ENCODE measurements around the gene LRRC46.
A peak's percentile ranks its signal among the peaks of the same experiment; 100 is the strongest.

The LRRC46 gene

DNA sequence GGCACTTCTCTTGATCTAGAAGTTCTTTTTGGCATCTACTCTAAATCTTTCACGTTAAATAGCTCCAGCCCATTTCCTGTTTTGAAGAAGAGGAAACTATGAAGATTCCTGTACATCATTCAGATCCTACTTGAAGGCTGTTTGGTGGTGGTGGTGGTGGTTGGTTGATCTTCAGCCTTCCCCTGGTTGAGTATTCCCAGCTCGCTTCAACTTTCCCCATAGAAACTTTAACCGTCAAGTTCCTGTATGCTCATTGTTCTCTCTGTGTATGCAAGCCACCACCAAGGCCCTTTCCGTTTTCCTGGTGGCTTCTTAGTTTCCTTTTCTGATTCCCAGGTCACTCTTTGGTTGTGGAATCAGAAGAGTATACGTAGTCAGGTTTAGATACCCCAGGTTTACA, 3.3 kb downstream of the LRRC46 start:
- no peak for DNase-seq

GRCh38 chr17:47836601-47837000, 5.1 kb downstream of the LRRC46 start:
- no peak for DNase-seq

- no peak for DNase-seq
Measured at GRCh38 chr17:47837401-47838039, 6.0 kb downstream of the LRRC46 start.

- no peak for DNase-seq
Measured at GRCh38 chr17:47838636-47839035, 7.2 kb downstream of the LRRC46 start.

- no peak for DNase-seq
Measured at GRCh38 chr17:47839071-47839470, 7.6 kb downstream of the LRRC46 start.

GRCh38 chr17:47840001-47840741, 8.7 kb downstream of the LRRC46 start:
- DNase-seq = no peak

- DNase-seq = peak; percentile 95
Measured at GRCh38 chr17:47840742-47841487, 9.4 kb downstream of the LRRC46 start, which contains the start of gene SCRN2. Gene SCRN2 (minus strand): TSS chr17:47841273. CDS start chr17:47840843, 430 bp downstream.

- no peak for DNase-seq
Measured at GRCh38 chr17:47841488-47842291, 10.2 kb downstream of the LRRC46 start.

DNA sequence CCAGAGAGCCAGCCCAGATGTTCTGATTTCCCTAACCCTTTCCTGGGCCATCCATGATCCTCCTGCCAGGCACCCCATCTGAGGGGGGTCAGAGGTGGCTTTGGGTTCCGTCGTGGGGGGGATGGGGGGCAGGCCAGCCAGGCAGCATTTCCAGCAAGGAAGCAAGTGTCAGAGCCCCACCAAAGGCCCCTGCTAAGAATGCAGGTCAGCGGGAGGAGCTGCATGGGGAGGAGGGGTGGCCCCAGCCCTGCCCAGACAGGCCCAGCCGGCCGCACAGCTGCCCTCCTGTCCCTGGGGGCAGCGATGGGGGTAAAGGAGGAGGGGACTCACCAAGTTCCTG, 11.9 kb downstream of the LRRC46 start:
- DNase-seq = no peak

DNA sequence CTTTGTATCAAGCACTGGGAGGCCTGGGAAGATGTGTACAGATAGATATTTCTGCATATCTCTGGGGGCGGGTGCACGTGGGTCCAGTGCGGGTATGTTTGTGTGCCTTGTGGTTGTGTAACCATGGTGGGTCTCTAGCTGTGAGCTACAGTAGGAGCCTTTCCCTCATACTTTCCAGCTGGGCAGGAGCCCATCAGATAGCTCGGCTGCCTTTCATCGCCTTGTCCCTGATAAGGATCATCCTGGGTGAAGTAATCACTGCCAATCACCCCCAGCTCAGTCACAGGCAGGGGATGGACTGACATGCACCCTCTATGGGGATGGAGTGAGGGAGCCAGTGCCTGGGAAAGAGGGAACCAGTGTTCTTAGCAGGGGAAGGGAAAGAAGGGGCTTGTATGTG, 12.8 kb downstream of the LRRC46 start:
- no peak for DNase-seq

GRCh38 chr17:47844814-47845715, 13.6 kb downstream of the LRRC46 start:
- DNase-seq = no peak

- no peak for DNase-seq
Measured at GRCh38 chr17:47845716-47846075, 14.2 kb downstream of the LRRC46 start.

DNA sequence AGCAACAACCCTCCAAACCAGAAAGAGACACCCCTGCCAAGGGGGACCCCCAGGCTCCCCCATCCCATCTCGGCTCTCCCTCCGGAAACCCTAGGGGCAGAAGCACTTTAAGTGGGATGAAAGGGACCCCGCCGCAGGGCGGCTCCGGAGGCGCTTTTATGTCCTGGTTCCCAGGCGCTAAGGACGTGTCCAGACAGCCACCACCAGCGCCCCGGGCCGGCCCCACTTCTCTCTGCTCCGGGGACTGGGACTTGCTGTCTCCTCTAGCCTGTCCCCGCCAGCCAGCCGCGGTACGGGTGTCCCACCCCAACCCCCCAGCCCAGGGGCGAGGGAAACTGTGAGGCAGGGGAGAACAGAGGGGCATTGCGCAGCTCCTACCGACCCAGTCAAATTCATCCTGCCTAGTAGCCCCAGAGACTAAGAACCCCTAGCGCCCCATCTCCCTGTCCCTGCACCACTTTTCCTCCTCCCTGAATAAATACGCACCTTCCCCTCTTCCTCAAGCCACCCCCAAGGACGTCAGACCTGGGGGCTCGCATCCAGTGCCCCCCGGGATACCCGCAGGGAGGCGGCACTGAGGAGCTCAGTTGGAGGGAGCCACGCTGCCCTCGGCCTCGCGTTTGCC, 15.4 kb downstream of the LRRC46 start:
- no peak for DNase-seq

DNA sequence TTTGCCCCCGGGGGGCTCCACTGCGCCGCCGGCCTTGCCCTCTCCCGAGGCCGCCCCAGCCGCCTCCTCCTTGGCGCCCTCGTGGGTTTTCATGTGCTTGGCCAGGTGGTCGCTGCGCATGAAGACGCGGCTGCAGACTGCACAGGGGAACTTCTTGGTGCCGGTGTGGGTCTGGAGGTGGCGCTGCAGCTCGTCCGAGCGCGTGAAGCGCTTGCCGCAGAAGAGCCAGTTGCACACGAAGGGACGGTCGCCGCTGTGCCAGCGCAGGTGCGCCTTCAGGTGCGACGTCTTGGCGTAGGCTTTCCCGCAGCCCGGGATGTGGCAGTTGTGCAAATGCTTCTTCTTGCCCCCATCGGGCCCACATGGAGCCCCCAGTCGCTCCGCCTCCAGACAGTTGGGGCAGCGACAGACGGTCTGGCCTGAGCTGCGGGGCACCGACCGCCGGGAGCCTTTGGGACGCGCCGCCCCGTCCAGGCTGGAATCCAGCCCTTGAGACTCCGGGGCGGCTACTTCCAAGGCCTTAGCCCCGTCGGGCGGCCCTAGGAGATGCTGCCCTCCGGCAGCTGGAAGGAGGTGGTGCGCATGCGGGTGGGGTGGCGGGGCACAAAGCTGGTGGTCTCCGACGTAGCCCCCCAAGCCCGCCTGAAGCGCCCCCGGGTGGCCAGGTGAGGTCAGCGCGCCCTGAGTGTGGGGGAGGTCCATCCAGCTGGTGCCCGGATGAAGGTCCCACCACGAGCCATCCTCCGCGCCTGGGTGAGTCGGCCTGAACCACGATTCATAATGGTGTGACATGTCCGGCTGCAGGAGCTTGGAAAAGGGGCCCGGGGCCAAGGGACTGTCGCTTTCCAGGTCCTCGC, 16.1 kb downstream of the LRRC46 start:
- peak; percentile 30 for DNase-seq

- DNase-seq = no peak
Measured at GRCh38 chr17:47848198-47848513, 16.7 kb downstream of the LRRC46 start.

DNA sequence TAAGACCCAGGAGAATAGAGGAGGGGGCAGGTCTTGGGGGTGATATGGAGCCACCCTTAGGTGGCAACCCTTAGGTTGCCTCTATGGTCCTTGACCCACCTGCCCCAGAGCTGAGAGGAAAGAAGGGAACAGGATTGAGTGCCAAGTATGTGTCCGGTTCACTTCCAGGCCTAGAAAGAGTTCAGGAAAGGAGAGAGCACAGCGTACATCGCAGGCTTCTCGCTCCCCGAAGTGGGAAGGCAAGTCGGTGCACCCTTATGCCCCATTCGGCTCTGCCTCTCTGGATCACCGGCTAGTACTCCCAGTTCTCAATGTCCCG, 18.9 kb downstream of the LRRC46 start:
- DNase-seq = no peak

- DNase-seq = peak; percentile 57
Measured at GRCh38 chr17:47850692-47851573, 19.5 kb downstream of the LRRC46 start, which contains the start of gene SP6. Gene SP6 (minus strand): TSS chr17:47851163. CDS start chr17:47848429, 2,734 bp downstream.

DNA sequence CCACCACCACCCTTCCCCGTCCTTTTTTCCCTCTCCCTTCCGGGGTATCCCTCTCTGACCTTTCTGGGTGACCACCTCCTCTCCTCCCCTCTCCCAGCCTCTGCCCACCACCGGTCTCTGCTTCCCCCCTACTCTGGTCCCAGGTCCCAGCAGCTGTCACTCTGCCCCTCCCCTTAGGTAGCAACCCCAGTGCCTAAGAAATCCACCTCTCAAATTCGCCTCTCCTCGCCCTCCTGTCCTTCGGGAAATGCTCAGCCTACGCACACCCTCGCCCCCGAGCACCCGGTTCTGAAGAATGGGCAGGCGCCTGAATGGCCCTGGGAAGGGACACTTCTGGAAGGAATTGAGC, 20.3 kb downstream of the LRRC46 start:
- DNase-seq = no peak

- no peak for DNase-seq
Measured at GRCh38 chr17:47852113-47852949, 20.9 kb downstream of the LRRC46 start.

All from activated CD4-positive, alpha-beta T cell treated with anti-CD3 and anti-CD28 coated beads, Interleukin-2, Interleukin-6, amounts not matched to agents 100 ng/mL and 50 ng/mL, durations not matched to agents 16 hours and 8 hours (primary cell).